H9 (cell line): ENCODE measurements around the gene MECP2. TPM values are rescaled to one million over a fixed set of nuclear protein-coding genes. Genes with fewer than 3 reads are reported as not detected.

Source experiments
- DNase-seq: peaks from one replicate; pipeline ENCODE4 v3.0.0-alpha.2; 2017
- H2AFZ ChIP-seq: one replicate; pipeline ENCODE4 v1.6.1; 2013; ENCODE audit warnings: mild to moderate bottlenecking, low read length, control low read depth, moderate library complexity
- H2AK5ac ChIP-seq: 2 replicates; pipeline ENCODE4 v1.6.1; 2013; ENCODE audit warnings: low read length, control low read depth, mixed read lengths; ENCODE audit not compliant: insufficient read length
- H2BK120ac ChIP-seq: one replicate; pipeline ENCODE4 v1.6.1; 2013; ENCODE audit warnings: low read depth, mild to moderate bottlenecking, low read length, control low read depth, inconsistent platforms; ENCODE audit not compliant: poor library complexity, severe bottlenecking
- H2BK12ac ChIP-seq: 2 replicates; pipeline ENCODE4 v1.6.1; 2013; ENCODE audit warnings: low read length, control low read depth, mixed read lengths, low read depth; ENCODE audit not compliant: insufficient read length
- H2BK15ac ChIP-seq: 2 replicates; pipeline ENCODE4 v1.6.1; 2013; ENCODE audit warnings: low read depth, low read length, control low read depth
- H2BK20ac ChIP-seq: one replicate; pipeline ENCODE4 v1.6.1; 2013; ENCODE audit warnings: low read depth, mild to moderate bottlenecking, low read length, control low read depth, inconsistent platforms; ENCODE audit not compliant: poor library complexity, severe bottlenecking
- H2BK5ac ChIP-seq: 2 replicates; pipeline ENCODE4 v1.6.1; 2013; ENCODE audit warnings: low read length, control low read depth, mixed read lengths; ENCODE audit not compliant: insufficient read length
- H3K14ac ChIP-seq: 2 replicates; pipeline ENCODE4 v1.6.1; 2013; ENCODE audit warnings: low read length, control low read depth; ENCODE audit not compliant: insufficient read depth
- H3K18ac ChIP-seq: 2 replicates; pipeline ENCODE4 v1.6.1; 2013; ENCODE audit warnings: low read depth, mild to moderate bottlenecking, mixed read lengths, low read length, control low read depth; ENCODE audit not compliant: insufficient read length
- H3K23ac ChIP-seq: 2 replicates; pipeline ENCODE4 v1.6.1; 2013; ENCODE audit warnings: low read length, control low read depth, mixed read lengths, low read depth; ENCODE audit not compliant: insufficient read length
- H3K23me2 ChIP-seq: 2 replicates; pipeline ENCODE4 v1.6.1; 2013; ENCODE audit warnings: low read depth, mild to moderate bottlenecking, mixed read lengths, low read length, control low read depth; ENCODE audit not compliant: insufficient read length, poor library complexity, severe bottlenecking
- H3K27ac ChIP-seq: 2 replicates; pipeline ENCODE4 v1.5.1; 2013; ENCODE audit warnings: low read length, control low read depth, mixed read lengths, low read depth; ENCODE audit not compliant: insufficient read length
- H3K27me3 ChIP-seq: 2 replicates; pipeline ENCODE4 v1.6.1; 2013; ENCODE audit warnings: low read length, control low read depth, inconsistent platforms; ENCODE audit not compliant: insufficient read depth
- H3K4ac ChIP-seq: 2 replicates; pipeline ENCODE4 v1.6.1; 2013; ENCODE audit warnings: low read depth, mild to moderate bottlenecking, control low read depth, inconsistent platforms, low read length, moderate library complexity
- H3K4me1 ChIP-seq: 2 replicates; pipeline ENCODE4 v1.6.1; 2013; ENCODE audit warnings: low read length, control low read depth, inconsistent platforms; ENCODE audit not compliant: insufficient read depth
- H3K4me2 ChIP-seq: 2 replicates; pipeline ENCODE4 v1.6.1; 2013; ENCODE audit warnings: low read length, control low read depth, mixed read lengths; ENCODE audit not compliant: insufficient read length, insufficient read depth
- H3K56ac ChIP-seq: 2 replicates; pipeline ENCODE4 v1.6.1; 2013; ENCODE audit warnings: low read depth, mild to moderate bottlenecking, mixed read lengths, low read length, control low read depth; ENCODE audit not compliant: insufficient read length
- H3K79me1 ChIP-seq: 2 replicates; pipeline ENCODE4 v1.6.1; 2013; ENCODE audit warnings: low read depth, mild to moderate bottlenecking, moderate library complexity, low read length, control low read depth, inconsistent platforms; ENCODE audit not compliant: insufficient read depth, poor library complexity, severe bottlenecking
- H3K79me2 ChIP-seq: 2 replicates; pipeline ENCODE4 v1.6.1; 2013; ENCODE audit warnings: low read length, control low read depth, inconsistent platforms; ENCODE audit not compliant: insufficient read depth
- H3K9ac ChIP-seq: 2 replicates; pipeline ENCODE4 v1.6.1; 2013; ENCODE audit warnings: low read length, control low read depth, mixed read lengths; ENCODE audit not compliant: insufficient read length; ENCODE audit errors: extremely low read depth
- H3K9me3 ChIP-seq: one replicate; pipeline ENCODE4 v1.6.1; 2013; ENCODE audit warnings: low read depth, low read length, inconsistent platforms; ENCODE audit not compliant: control insufficient read depth
- H3T11ph ChIP-seq: one replicate; pipeline ENCODE4 v1.6.1; 2013; ENCODE audit warnings: mild to moderate bottlenecking, low read length, control low read depth, inconsistent platforms
- H4K20me1 ChIP-seq: one replicate; pipeline ENCODE4 v1.6.1; 2013; ENCODE audit not compliant: control insufficient read depth, insufficient read length, insufficient read depth
- H4K5ac ChIP-seq: 2 replicates; pipeline ENCODE4 v1.6.1; 2013; ENCODE audit warnings: low read depth, mild to moderate bottlenecking, mixed read lengths, low read length, control low read depth; ENCODE audit not compliant: insufficient read length
- H4K8ac ChIP-seq: replicated peaks from 2 replicates; pipeline ENCODE4 v1.6.1; 2013; ENCODE audit warnings: low read length, control low read depth, mixed read lengths, low read depth; ENCODE audit not compliant: insufficient read length
- H4K91ac ChIP-seq: 2 replicates; pipeline ENCODE4 v1.6.1; 2013; ENCODE audit warnings: low read depth, mild to moderate bottlenecking, moderate library complexity, mixed read lengths, low read length, control low read depth; ENCODE audit not compliant: insufficient read length
- H3K27ac Mint-ChIP-seq, 3 experiments: 2 replicates in 2 of 3; 3 replicates in 1 of 3; pipeline ENCODE4 v1.8.0; 2020 to 2021; ENCODE audit warnings: mixed read lengths in 3 of 3, mild to moderate bottlenecking in 1 of 3, moderate library complexity in 1 of 3
- H3K27me3 Mint-ChIP-seq: 2 replicates; pipeline ENCODE4 v1.8.0; 2021; ENCODE audit warnings: low read depth, mild to moderate bottlenecking, moderate library complexity, mixed read lengths
- H3K36me3 Mint-ChIP-seq, 3 experiments: 2 replicates in 2 of 3; 3 replicates in 1 of 3; pipeline ENCODE4 v1.8.0; 2020 to 2021; ENCODE audit warnings: low read depth in 3 of 3, mixed read lengths in 3 of 3; ENCODE audit not compliant: insufficient read depth in 1 of 3
- H3K4me1 Mint-ChIP-seq, 2 experiments: 2 replicates each; pipeline ENCODE4 v1.8.0; 2020; ENCODE audit warnings: mixed read lengths in 2 of 2
- H3K4me3 Mint-ChIP-seq, 2 experiments: 2 replicates in 1 of 2; 3 replicates in 1 of 2; pipeline ENCODE4 v1.8.0; 2020 to 2021; ENCODE audit warnings: mild to moderate bottlenecking in 2 of 2, mixed read lengths in 2 of 2, moderate library complexity in 1 of 2
- H3K9me3 Mint-ChIP-seq, 2 experiments: 2 replicates in 1 of 2; 3 replicates in 1 of 2; pipeline ENCODE4 v1.8.0; 2020; ENCODE audit warnings: mild to moderate bottlenecking in 2 of 2, mixed read lengths in 2 of 2, moderate library complexity in 1 of 2
- CTCF ChIP-seq: fragments of 200-600 bp; sonication (generic); conservative IDR thresholded peaks from 3 replicates; pipeline ENCODE4 v1.8.0; 2021; ENCODE audit warnings: antibody characterized with exemption, mild to moderate bottlenecking
- WGBS: extraction: QIAGEN DNeasy Blood & Tissue Kit; methylation state at CpG from one replicate; pipeline ENCODE4 v1.1.7; 2013; ENCODE audit warnings: missing lambda C conversion rate, low lambda C conversion rate, mixed read lengths; ENCODE audit not compliant: insufficient read length; ENCODE audit errors: extremely low coverage; 5-methylcytosine and 5-hydroxymethylcytosine counted together
- total RNA-seq: library from RNA; stranded (reverse); gene quantifications from 2 replicates; pipeline ENCODE4 v1.2.1, GENCODE V29; 2021

Gene MECP2
- total RNA-seq, 1 experiment from 2014 or later = 32.2 TPM

DNA sequence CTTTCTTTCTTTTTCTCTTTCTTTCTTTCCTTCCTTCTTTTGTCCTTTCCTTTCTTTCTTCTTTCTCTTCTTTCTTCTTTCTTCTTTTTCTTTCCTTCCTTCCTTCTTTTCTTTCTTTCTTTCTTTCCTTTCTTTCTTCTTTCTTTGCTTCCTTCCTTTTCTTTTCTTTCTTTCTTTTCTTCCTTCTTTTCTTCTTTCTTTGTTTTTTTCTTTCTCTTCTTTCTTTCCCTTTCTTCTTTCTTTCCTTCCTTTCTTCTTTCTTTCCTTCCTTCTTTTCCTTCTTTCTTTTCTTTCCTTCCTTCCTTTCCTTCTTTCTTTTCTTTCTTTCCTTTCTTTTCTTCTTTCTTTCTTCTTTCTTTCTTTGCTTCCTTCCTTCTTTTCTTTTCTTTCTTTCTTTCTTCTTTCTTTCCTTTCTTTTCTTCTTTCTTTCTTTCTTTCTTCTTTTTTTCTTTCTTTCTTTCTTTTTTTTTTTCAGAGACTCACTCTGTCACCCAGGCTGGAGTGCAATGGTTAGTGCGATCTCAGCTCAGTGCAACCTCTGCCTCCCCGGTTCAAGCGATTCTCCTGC lies 106.4 kb downstream of the MECP2 start:
- Histone ChIP-seq H3K4ac (no peak overlapping the region), H3K9me3 (peaks cover 14% of the 10 kb centered on the region), H3K4me1 (no peaks in the 10 kb centered on the region), H3K14ac (no peak overlapping the region), H3K18ac (no peak overlapping the region), H3K27me3 (no peaks in the 10 kb centered on the region), H2BK5ac (no peak overlapping the region), H3K4me2 (no peak overlapping the region), H2BK12ac (no peak overlapping the region), H3K23me2 (no peaks in the 10 kb centered on the region), H2AK5ac (no peak overlapping the region), H3T11ph (no peak overlapping the region), H3K23ac (no peak overlapping the region), H3K56ac (no peak overlapping the region), H4K5ac (no peak overlapping the region), H3K9ac (no peak overlapping the region), H2BK20ac (no peak overlapping the region), H4K20me1 (no peaks in the 10 kb centered on the region), H2BK15ac (no peak overlapping the region), H3K79me1 (no peaks in the 10 kb centered on the region), H4K91ac (no peak overlapping the region), H2AFZ (no peak overlapping the region), H4K8ac (no peak overlapping the region), H2BK120ac (no peak overlapping the region), H3K79me2 (no peaks in the 10 kb centered on the region), H3K27ac (no peak overlapping the region)
- H3K27me3 Mint-ChIP-seq = no peaks in the 10 kb centered on the region; the same call in 1 of the 2 replicates
- H3K36me3 Mint-ChIP-seq = peaks cover 5% of the 10 kb centered on the region in 3 experiments; a peak in 4 of 7 replicates
- H3K27ac Mint-ChIP-seq = no peak overlapping the region
- TF ChIP-seq CTCF = no peak
- peaks cover 64 to 74% of the 10 kb centered on the region in 2 experiments for H3K9me3 Mint-ChIP-seq
- no peak overlapping the region for H3K4me3 Mint-ChIP-seq
- no CpG with 5 or more reads among the region's 3 CpGs for WGBS
- DNase-seq = no peak
- H3K4me1 Mint-ChIP-seq = no peaks in the 10 kb centered on the region
